CD4-positive, alpha-beta memory T cell (primary cell): ENCODE measurements around the gene ASCC3. TPM values are rescaled to one million over a fixed set of nuclear protein-coding genes. Genes with fewer than 3 reads are reported as not detected.

ENCODE experiments used
- CTCF ChIA-PET: fragments of 350-600 bp; sonication (Branson Sonifier 250); formaldehyde crosslinking; loops from one replicate; lab custom pipeline; 2021; ENCODE audit warnings: inconsistent platforms; ENCODE audit not compliant: partially characterized antibody; lab: Charles Lee
- POLR2A ChIA-PET: fragments of 350-600 bp; sonication (Branson Sonifier 250); formaldehyde crosslinking; loops from one replicate; lab custom pipeline; 2021; ENCODE audit not compliant: partially characterized antibody; lab: Charles Lee
- DNase-seq, 5 donors: peaks; one replicate each; pipeline versions ENCODE4 v3.0.0 to v3.0.0-alpha.2; 2020 to 2022; ENCODE audit warnings: mixed read lengths in 1 of 5
- H3K27ac ChIP-seq: one replicate; pipeline ENCODE4 v1.7.0; 2013; ENCODE audit warnings: low read depth, low read length
- H3K27me3 ChIP-seq: 2 replicates; pipeline ENCODE4 v1.7.0; 2013; ENCODE audit warnings: mild to moderate bottlenecking, low read length, moderate library complexity; ENCODE audit not compliant: insufficient read depth
- H3K36me3 ChIP-seq: 2 replicates; pipeline ENCODE4 v1.7.0; 2013; ENCODE audit warnings: mild to moderate bottlenecking, low read length, moderate library complexity; ENCODE audit not compliant: insufficient read depth
- H3K4me1 ChIP-seq: 2 replicates; pipeline ENCODE4 v1.7.0; 2013; ENCODE audit warnings: mild to moderate bottlenecking, low read length, moderate library complexity; ENCODE audit not compliant: insufficient read depth
- H3K4me3 ChIP-seq, 2 donors: one replicate each; pipeline ENCODE4 v1.7.0; 2013; ENCODE audit warnings: low read length in 2 of 2, mild to moderate bottlenecking in 1 of 2
- H3K9me3 ChIP-seq, 2 donors: one replicate each; pipeline ENCODE4 v1.7.0; 2013; ENCODE audit warnings: low read length in 2 of 2, control low read depth in 1 of 2; ENCODE audit not compliant: control insufficient read depth in 1 of 2
- H3K27ac Mint-ChIP-seq, 7 donors: one replicate each; pipeline ENCODE4 v1.8.0; 2020 to 2021; ENCODE audit warnings: mixed read lengths in 7 of 7, mild to moderate bottlenecking in 6 of 7, inconsistent platforms in 3 of 7, moderate library complexity in 3 of 7
- H3K27me3 Mint-ChIP-seq, 2 donors: one replicate each; pipeline ENCODE4 v1.8.0; 2020 to 2021; ENCODE audit warnings: mixed read lengths in 2 of 2
- H3K36me3 Mint-ChIP-seq, 2 donors: one replicate each; pipeline ENCODE4 v1.8.0; 2020 to 2021; ENCODE audit warnings: mixed read lengths in 2 of 2, inconsistent platforms in 1 of 2, mild to moderate bottlenecking in 1 of 2
- H3K4me1 Mint-ChIP-seq, 4 donors: one replicate each; pipeline ENCODE4 v1.8.0; 2020 to 2021; ENCODE audit warnings: mixed read lengths in 4 of 4, mild to moderate bottlenecking in 1 of 4
- H3K4me3 Mint-ChIP-seq, 8 donors: one replicate each; pipeline ENCODE4 v1.8.0; 2020 to 2021; ENCODE audit warnings: mixed read lengths in 8 of 8, mild to moderate bottlenecking in 7 of 8, moderate library complexity in 6 of 8, inconsistent platforms in 3 of 8
- H3K9me3 Mint-ChIP-seq, 8 donors: one replicate each; pipeline ENCODE4 v1.8.0; 2020 to 2021; ENCODE audit warnings: mixed read lengths in 8 of 8, mild to moderate bottlenecking in 5 of 8, inconsistent platforms in 3 of 8, moderate library complexity in 1 of 8
- intact Hi-C: fragments of 100-400 bp; cut with micrococcal nuclease; formaldehyde crosslinking; loops from one replicate; pipeline ENCODE4 v1.15.1; 2023
- polyA plus RNA-seq, 2 donors: library from polyadenylated mRNA; unstranded; fragments of 300-500 nt; fragmentation: Illumina TruSeq; gene quantifications; one replicate each; pipeline ENCODE4 v1.2.3, GENCODE V29; 2021
- total RNA-seq, 2 experiments: library from RNA; stranded (reverse); gene quantifications; one replicate each; pipeline ENCODE4 v1.2.3, GENCODE V29; 2021

Gene ASCC3
- total and polyA plus RNA-seq, 4 experiments from 2014 or later = 13.0 to 57.9 (median 43.1) TPM

GRCh38 chr6:100512203-100512862, 368.8 kb downstream of the ASCC3 start:
- H3K27me3 Mint-ChIP-seq = no peaks in the 10 kb centered on the region
- Histone ChIP-seq H3K9me3 (no peaks in the 10 kb centered on the region), H3K4me1 (no peaks in the 10 kb centered on the region), H3K27me3 (no peaks in the 10 kb centered on the region), H3K4me3 (no peak overlapping the region), H3K36me3 (peaks cover 22% of the 10 kb centered on the region), H3K27ac (no peak overlapping the region)
- H3K36me3 Mint-ChIP-seq = peaks cover 60 to 67% of the 10 kb centered on the region in 2 donors
- intact Hi-C loops = no loop called here
- H3K9me3 Mint-ChIP-seq = no peaks in the 10 kb centered on the region
- H3K27ac Mint-ChIP-seq = no peak overlapping the region
- no peak overlapping the region for H3K4me3 Mint-ChIP-seq
- ChIA-PET POLR2A (no interaction called here), CTCF (no interaction called here)
- H3K4me1 Mint-ChIP-seq = no peaks in the 10 kb centered on the region
- DNase-seq = no peak

- H3K27ac ChIP-seq = no peak overlapping the region
- Mint-ChIP-seq H3K27me3 (no peaks in the 10 kb centered on the region), H3K36me3 (peaks cover 45 to 51% of the 10 kb centered on the region in 2 donors), H3K4me1 (no peaks in the 10 kb centered on the region), H3K4me3 (no peak overlapping the region), H3K9me3 (no peaks in the 10 kb centered on the region), H3K27ac (no peak overlapping the region)
- DNase-seq = no peak
- ChIA-PET CTCF (no interaction called here), POLR2A (no interaction called here)
- no peaks in the 10 kb centered on the region for H3K9me3 ChIP-seq
- no peaks in the 10 kb centered on the region for H3K4me1 ChIP-seq
- H3K27me3 ChIP-seq = no peaks in the 10 kb centered on the region
- H3K4me3 ChIP-seq = no peak overlapping the region
- intact Hi-C loops = no loop called here
- peaks cover 22% of the 10 kb centered on the region for H3K36me3 ChIP-seq
Measured at GRCh38 chr6:100509101-100509500, 372.0 kb downstream of the ASCC3 start.

- no peaks in the 10 kb centered on the region for H3K9me3 Mint-ChIP-seq
- no peak overlapping the region for H3K4me3 Mint-ChIP-seq
- ChIA-PET POLR2A (no interaction called here), CTCF (no interaction called here)
- no peak for DNase-seq
- no peaks in the 10 kb centered on the region for H3K27me3 ChIP-seq
- no peak overlapping the region for H3K27ac Mint-ChIP-seq
- H3K36me3 ChIP-seq = peaks cover 13% of the 10 kb centered on the region
- intact Hi-C loops = no loop called here
- H3K4me1 ChIP-seq = no peaks in the 10 kb centered on the region
- H3K27ac ChIP-seq = no peak overlapping the region
- H3K4me1 Mint-ChIP-seq = no peaks in the 10 kb centered on the region
- no peak overlapping the region for H3K4me3 ChIP-seq
- H3K9me3 ChIP-seq = no peaks in the 10 kb centered on the region
- H3K27me3 Mint-ChIP-seq = no peaks in the 10 kb centered on the region
- H3K36me3 Mint-ChIP-seq = peaks cover 28 to 33% of the 10 kb centered on the region in 2 donors
Measured at GRCh38 chr6:100506651-100507050, 374.5 kb downstream of the ASCC3 start.

- H3K27me3 Mint-ChIP-seq = peaks cover 1 to 4% of the 10 kb centered on the region in 2 donors
- POLR2A ChIA-PET = no interaction called here
- CTCF ChIA-PET = no interaction called here
- no peak for DNase-seq
- no peaks in the 10 kb centered on the region for H3K4me1 Mint-ChIP-seq
- no peak overlapping the region for H3K27ac Mint-ChIP-seq
- no peak overlapping the region for H3K4me3 Mint-ChIP-seq
- Histone ChIP-seq H3K4me1 (no peaks in the 10 kb centered on the region), H3K9me3 (no peaks in the 10 kb centered on the region), H3K4me3 (no peak overlapping the region), H3K36me3 (peaks cover 3% of the 10 kb centered on the region), H3K27me3 (no peaks in the 10 kb centered on the region), H3K27ac (no peak overlapping the region)
- peaks cover 16 to 20% of the 10 kb centered on the region in 2 donors for H3K36me3 Mint-ChIP-seq
- H3K9me3 Mint-ChIP-seq = peaks cover 0 to 5% (median 0%) of the 10 kb centered on the region in 8 donors
- intact Hi-C loops = no loop called here
Measured at GRCh38 chr6:100504786-100505737, 376.1 kb downstream of the ASCC3 start.

- no peaks in the 10 kb centered on the region for H3K36me3 ChIP-seq
- H3K27me3 ChIP-seq = no peaks in the 10 kb centered on the region
- no peak overlapping the region for H3K27ac ChIP-seq
- Mint-ChIP-seq H3K36me3 (peaks cover 1 to 6% of the 10 kb centered on the region in 2 donors), H3K27me3 (peaks cover 7 to 11% of the 10 kb centered on the region in 2 donors), H3K4me3 (no peak overlapping the region), H3K9me3 (peaks cover 0 to 15% (median 12%) of the 10 kb centered on the region in 8 donors), H3K27ac (no peak overlapping the region), H3K4me1 (no peaks in the 10 kb centered on the region)
- no peak for DNase-seq
- CTCF ChIA-PET = no interaction called here
- POLR2A ChIA-PET = no interaction called here
- no peaks in the 10 kb centered on the region for H3K4me1 ChIP-seq
- H3K4me3 ChIP-seq = no peak overlapping the region
- H3K9me3 ChIP-seq = no peaks in the 10 kb centered on the region
- intact Hi-C loops = no loop called here
Measured at GRCh38 chr6:100503043-100503705, 378.0 kb downstream of the ASCC3 start.

- Mint-ChIP-seq H3K36me3 (no peaks in the 10 kb centered on the region), H3K4me3 (no peak overlapping the region), H3K27me3 (peaks cover 20 to 31% of the 10 kb centered on the region in 2 donors), H3K27ac (no peak overlapping the region), H3K4me1 (no peaks in the 10 kb centered on the region), H3K9me3 (peaks cover 0 to 11% (median 7%) of the 10 kb centered on the region in 8 donors)
- H3K4me1 ChIP-seq = no peaks in the 10 kb centered on the region
- H3K36me3 ChIP-seq = no peaks in the 10 kb centered on the region
- no peak overlapping the region for H3K4me3 ChIP-seq
- DNase-seq = no peak
- intact Hi-C loops = no loop called here
- CTCF ChIA-PET = no interaction called here
- no peak overlapping the region for H3K27ac ChIP-seq
- POLR2A ChIA-PET = no interaction called here
- no peaks in the 10 kb centered on the region for H3K27me3 ChIP-seq
- H3K9me3 ChIP-seq = no peaks in the 10 kb centered on the region
Measured at GRCh38 chr6:100493206-100493888, 387.8 kb downstream of the ASCC3 start.
